Measurements from ENCODE around the gene LILRB1.

Gene LILRB1

DNA sequence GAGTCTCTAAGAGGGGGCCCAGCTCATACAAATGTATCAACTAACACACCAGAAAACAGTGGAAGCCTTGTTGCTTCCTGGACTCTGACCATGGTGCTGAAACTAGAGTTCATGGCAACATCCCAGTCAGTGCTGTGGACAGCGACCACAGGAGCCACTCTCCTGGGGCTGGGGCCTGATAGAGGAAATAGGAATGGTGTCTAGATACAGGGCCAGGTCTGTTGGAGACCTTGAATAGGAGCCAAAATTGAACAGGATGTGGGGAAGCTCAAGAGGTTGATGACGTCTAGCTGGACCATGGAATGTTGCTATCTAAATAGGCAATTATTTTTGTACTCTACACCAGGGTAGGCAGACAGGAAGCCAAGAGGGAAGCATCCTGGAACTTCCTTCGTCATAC, 54.2 kb downstream of the LILRB1 start:
- FAIRE-seq = no peak
- TF ChIP-seq POLR2A (IDR thresholded peaks at IDR 0.05; ENCODE audit: low read depth, low read length) (no peak), POU2F2 (IDR thresholded peaks at IDR 0.05; ENCODE audit: low read depth, low read length) (no peak), TAF1 (IDR thresholded peaks at IDR 0.05; ENCODE audit: low read depth, low read length) (no peak), SPI1 (IDR thresholded peaks at IDR 0.05; ENCODE audit: low read depth, low read length) (no peak), POLR2AphosphoS5 (IDR thresholded peaks at IDR 0.05; ENCODE audit: low read depth, low read length) (no peak), PAX5 (IDR thresholded peaks at IDR 0.05; ENCODE audit: insufficient read depth, low read length, severe bottlenecking) (no peak)
- DNase-seq (ENCODE audit: insufficient read length, low spot score) = no peak
